ENCODE measurements around the gene CPLX1.
"Not testable (repeated sequence)": the region's sequence is repeated elsewhere in the genome, so short reads cannot be mapped to it uniquely, and the experiment has no call there.

CPLX1 gene

DNA sequence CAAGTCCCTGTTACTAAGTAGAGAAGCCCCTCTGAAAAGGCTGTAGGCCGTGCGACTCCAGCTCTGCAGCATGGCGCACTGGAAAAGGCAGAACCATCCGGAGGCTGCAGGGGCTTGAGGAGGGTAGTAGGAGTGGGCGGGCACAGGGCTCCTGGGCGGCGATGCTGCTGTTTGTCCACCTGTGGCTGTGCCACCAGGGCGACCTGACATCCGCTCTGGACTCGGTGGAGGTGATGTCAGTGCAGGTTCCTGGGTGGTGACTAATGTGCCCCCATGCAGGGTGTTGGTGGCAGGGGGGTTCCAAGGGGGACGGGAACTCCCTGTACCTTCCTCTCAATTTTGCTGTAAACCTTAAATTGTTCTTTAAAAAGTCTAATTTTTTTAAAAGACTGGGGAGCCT, 62.0 kb downstream of the CPLX1 start:
- no peak overlapping the region for H3K4me3 ChIP-seq (ENCODE audit: low read length in 2 of 2)
- H3K4me1 ChIP-seq (ENCODE audit: control insufficient read depth, insufficient read depth, low read length), result peaks cover 2% of the 10 kb centered on the region

GRCh38 chr4:763191-763810, 62.6 kb downstream of the CPLX1 start:
- H3K36me3 ChIP-seq (ENCODE audit: control insufficient read depth in 2 of 2, insufficient read depth in 2 of 2, low read length in 2 of 2), result peaks cover 30 to 39% of the 10 kb centered on the region in 2 donors
- H3K27me3 ChIP-seq (ENCODE audit: control insufficient read depth in 1 of 2, insufficient read depth in 2 of 2, low read length in 2 of 2), result no peaks in the 10 kb centered on the region
- H3K27ac ChIP-seq (ENCODE audit: low read length), result no peak overlapping the region
- H3K9me3 ChIP-seq (ENCODE audit: control insufficient read depth in 2 of 2, low read length in 2 of 2), result no peaks in the 10 kb centered on the region
- H3K9ac ChIP-seq (ENCODE audit: low read length in 2 of 2), result no peak overlapping the region
- peaks cover 2% of the 10 kb centered on the region for H3K4me1 ChIP-seq (ENCODE audit: control insufficient read depth, insufficient read depth, low read length)
- no peak overlapping the region for H3K4me3 ChIP-seq (ENCODE audit: low read length in 2 of 2)

More for the DNA sequence above, 62.0 kb downstream of the CPLX1 start:
- H3K27ac ChIP-seq (ENCODE audit: low read length), result no peak overlapping the region
- no peaks in the 10 kb centered on the region for H3K9me3 ChIP-seq (ENCODE audit: control insufficient read depth in 2 of 2, low read length in 2 of 2)
- H3K27me3 ChIP-seq (ENCODE audit: control insufficient read depth in 1 of 2, insufficient read depth in 2 of 2, low read length in 2 of 2), result no peaks in the 10 kb centered on the region
- no peak overlapping the region for H3K9ac ChIP-seq (ENCODE audit: low read length in 2 of 2)
- H3K36me3 ChIP-seq (ENCODE audit: control insufficient read depth in 2 of 2, insufficient read depth in 2 of 2, low read length in 2 of 2), result peaks cover 30 to 39% of the 10 kb centered on the region in 2 donors

DNA sequence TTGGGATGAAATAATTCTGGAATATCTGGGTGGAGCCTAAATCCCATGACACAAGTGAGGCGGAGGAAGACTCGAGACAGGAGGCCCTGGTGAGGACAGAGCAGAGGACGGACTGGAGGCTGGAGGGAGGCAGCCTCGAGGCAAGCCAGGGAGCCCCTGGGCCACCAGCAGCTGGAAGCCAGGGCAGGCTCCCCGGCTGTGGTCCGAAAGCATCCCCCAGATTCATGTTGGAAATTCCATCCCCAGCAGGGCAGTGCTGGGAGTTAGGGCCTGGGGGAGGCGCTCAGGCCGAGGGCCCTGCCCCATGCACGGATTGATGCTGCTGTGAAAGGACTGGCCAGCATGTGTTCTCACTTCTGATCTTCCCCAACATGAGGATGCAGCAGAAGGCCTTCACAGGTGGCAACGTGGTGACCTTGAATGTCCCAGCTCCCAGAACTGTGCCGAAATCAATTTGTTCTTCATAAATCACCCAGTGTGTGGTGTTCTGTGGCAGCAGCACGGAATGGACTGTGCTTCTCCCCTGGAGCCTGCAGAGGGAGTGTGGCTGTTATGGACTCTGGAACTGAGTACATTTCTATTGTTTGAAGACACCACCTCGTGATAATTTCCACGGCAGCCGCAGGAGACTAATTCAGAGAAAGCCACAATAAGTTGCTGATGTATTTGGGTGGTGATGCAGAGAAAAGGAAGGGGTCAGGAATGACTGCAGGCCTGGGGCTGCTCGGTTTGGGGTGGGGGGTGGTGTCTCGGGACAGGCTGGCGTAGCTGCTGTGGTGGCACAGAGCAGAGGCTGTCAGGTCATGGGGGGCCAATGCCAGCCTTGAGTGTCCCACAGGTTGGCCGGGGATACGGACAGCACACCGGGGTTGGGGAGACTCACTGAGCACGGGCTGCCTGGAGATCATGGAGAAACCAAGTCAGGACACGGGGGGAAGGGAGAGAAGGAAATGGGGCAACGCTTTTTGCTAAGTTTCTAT, 63.4 kb downstream of the CPLX1 start:
- no peak overlapping the region for H3K27ac ChIP-seq (ENCODE audit: low read length)
- H3K4me3 ChIP-seq (ENCODE audit: low read length in 2 of 2), result no peak overlapping the region
- no peak overlapping the region for H3K9ac ChIP-seq (ENCODE audit: low read length in 2 of 2)
- H3K9me3 ChIP-seq (ENCODE audit: control insufficient read depth in 2 of 2, low read length in 2 of 2), result no peaks in the 10 kb centered on the region
- H3K4me1 ChIP-seq (ENCODE audit: control insufficient read depth, insufficient read depth, low read length), result peaks cover 2% of the 10 kb centered on the region
- no peaks in the 10 kb centered on the region for H3K27me3 ChIP-seq (ENCODE audit: control insufficient read depth in 1 of 2, insufficient read depth in 2 of 2, low read length in 2 of 2)
- H3K36me3 ChIP-seq (ENCODE audit: control insufficient read depth in 2 of 2, insufficient read depth in 2 of 2, low read length in 2 of 2), result peaks cover 29 to 36% of the 10 kb centered on the region in 2 donors

DNA sequence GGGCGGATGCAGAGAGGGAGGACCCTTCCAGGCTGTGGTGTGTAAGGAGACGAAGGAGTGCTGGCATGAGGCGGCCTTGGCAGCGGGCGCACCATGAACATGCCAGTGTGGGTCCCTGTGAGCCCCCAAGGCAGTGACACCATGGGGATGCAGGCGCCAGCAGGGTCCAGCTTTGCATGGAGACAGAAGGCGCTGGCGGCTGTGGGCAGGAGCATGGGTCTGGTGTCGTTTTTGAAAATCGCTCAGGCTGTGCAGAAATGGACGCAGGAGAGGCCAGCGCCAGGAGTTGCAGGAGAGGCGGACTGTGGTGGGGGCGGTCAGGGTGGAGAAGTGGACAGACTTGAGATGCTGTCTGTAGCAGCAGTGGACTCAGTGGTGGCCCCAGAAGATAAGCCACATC, 64.2 kb downstream of the CPLX1 start:
- H3K27me3 ChIP-seq (ENCODE audit: control insufficient read depth in 1 of 2, insufficient read depth in 2 of 2, low read length in 2 of 2), result no peaks in the 10 kb centered on the region
- no peaks in the 10 kb centered on the region for H3K9me3 ChIP-seq (ENCODE audit: control insufficient read depth in 2 of 2, low read length in 2 of 2)
- no peak overlapping the region for H3K27ac ChIP-seq (ENCODE audit: low read length)
- H3K9ac ChIP-seq (ENCODE audit: low read length in 2 of 2), result no peak overlapping the region
- peaks cover 2% of the 10 kb centered on the region for H3K4me1 ChIP-seq (ENCODE audit: control insufficient read depth, insufficient read depth, low read length)
- no peak overlapping the region for H3K4me3 ChIP-seq (ENCODE audit: low read length in 2 of 2)
- peaks cover 26 to 36% of the 10 kb centered on the region in 2 donors for H3K36me3 ChIP-seq (ENCODE audit: control insufficient read depth in 2 of 2, insufficient read depth in 2 of 2, low read length in 2 of 2)

- Histone ChIP-seq H3K4me1 (ENCODE audit: control insufficient read depth, insufficient read depth, low read length) (peaks cover 2% of the 10 kb centered on the region), H3K27me3 (ENCODE audit: control insufficient read depth in 1 of 2, insufficient read depth in 2 of 2, low read length in 2 of 2) (no peaks in the 10 kb centered on the region), H3K4me3 (ENCODE audit: low read length in 2 of 2) (no peak overlapping the region), H3K9ac (ENCODE audit: low read length in 2 of 2) (no peak overlapping the region), H3K27ac (ENCODE audit: low read length) (no peak overlapping the region), H3K36me3 (ENCODE audit: control insufficient read depth in 2 of 2, insufficient read depth in 2 of 2, low read length in 2 of 2) (peaks cover 20 to 33% of the 10 kb centered on the region in 2 donors), H3K9me3 (ENCODE audit: control insufficient read depth in 2 of 2, low read length in 2 of 2) (no peaks in the 10 kb centered on the region)
These were observed 64.8 kb downstream of the CPLX1 start for GRCh38 chr4:761086-761485.

DNA sequence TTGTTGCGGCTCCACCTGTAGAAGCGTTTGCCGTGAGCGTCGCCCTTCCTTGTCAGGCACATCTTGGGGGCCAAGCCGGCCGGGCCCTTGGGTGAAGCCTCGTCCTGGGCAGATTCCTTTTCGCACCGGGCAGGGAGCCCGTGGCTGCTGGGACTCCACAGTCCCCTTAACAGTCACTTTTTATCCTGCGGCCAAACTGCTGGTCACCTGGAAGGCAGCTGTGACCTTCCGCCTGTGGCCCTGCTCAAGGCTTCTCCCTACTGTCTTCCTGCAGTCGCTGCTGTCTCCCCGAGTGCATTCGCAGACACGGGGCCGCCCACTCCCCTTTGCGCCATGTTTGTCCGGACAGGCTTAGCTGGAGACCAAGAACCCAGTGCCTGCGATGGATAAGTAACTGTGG, 65.3 kb downstream of the CPLX1 start:
- peaks cover 2% of the 10 kb centered on the region for H3K4me1 ChIP-seq (ENCODE audit: control insufficient read depth, insufficient read depth, low read length)
- no peaks in the 10 kb centered on the region for H3K27me3 ChIP-seq (ENCODE audit: control insufficient read depth in 1 of 2, insufficient read depth in 2 of 2, low read length in 2 of 2)
- no peak overlapping the region for H3K27ac ChIP-seq (ENCODE audit: low read length)
- H3K4me3 ChIP-seq (ENCODE audit: low read length in 2 of 2), result no peak overlapping the region
- H3K36me3 ChIP-seq (ENCODE audit: control insufficient read depth in 2 of 2, insufficient read depth in 2 of 2, low read length in 2 of 2), result peaks cover 16 to 29% of the 10 kb centered on the region in 2 donors
- H3K9me3 ChIP-seq (ENCODE audit: control insufficient read depth in 2 of 2, low read length in 2 of 2), result no peaks in the 10 kb centered on the region
- no peak overlapping the region for H3K9ac ChIP-seq (ENCODE audit: low read length in 2 of 2)

DNA sequence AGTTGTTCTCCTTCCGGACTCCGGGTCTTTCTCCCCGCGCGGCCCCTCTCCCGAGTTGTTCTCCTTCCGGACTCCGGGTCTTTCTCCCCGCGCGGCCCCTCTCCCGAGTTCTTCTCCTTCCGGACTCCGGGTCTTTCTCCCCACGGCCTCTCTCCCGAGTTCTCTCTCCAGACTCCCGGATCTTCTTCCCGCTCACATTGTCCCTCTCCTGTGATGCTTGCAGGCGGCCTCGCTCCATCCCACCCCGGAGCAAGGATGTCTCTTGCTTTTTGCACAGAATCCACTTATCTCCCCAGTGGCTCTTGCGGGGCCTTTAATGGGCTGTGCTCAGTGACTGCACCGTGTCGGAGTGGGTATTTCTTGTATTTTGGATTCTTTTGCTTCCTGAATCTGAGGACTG, 66.1 kb downstream of the CPLX1 start:
- H3K27ac ChIP-seq (ENCODE audit: low read length); H3K4me3 ChIP-seq (ENCODE audit: low read length in 2 of 2); H3K9ac ChIP-seq (ENCODE audit: low read length in 2 of 2); H3K27me3 ChIP-seq (ENCODE audit: control insufficient read depth in 1 of 2, insufficient read depth in 2 of 2, low read length in 2 of 2); H3K4me1 ChIP-seq (ENCODE audit: control insufficient read depth, insufficient read depth, low read length); H3K9me3 ChIP-seq (ENCODE audit: control insufficient read depth in 2 of 2, low read length in 2 of 2): not testable (repeated sequence)
- H3K36me3 ChIP-seq (ENCODE audit: control insufficient read depth in 2 of 2, insufficient read depth in 2 of 2, low read length in 2 of 2), result peaks cover 18 to 34% of the 10 kb centered on the region in 2 donors

DNA sequence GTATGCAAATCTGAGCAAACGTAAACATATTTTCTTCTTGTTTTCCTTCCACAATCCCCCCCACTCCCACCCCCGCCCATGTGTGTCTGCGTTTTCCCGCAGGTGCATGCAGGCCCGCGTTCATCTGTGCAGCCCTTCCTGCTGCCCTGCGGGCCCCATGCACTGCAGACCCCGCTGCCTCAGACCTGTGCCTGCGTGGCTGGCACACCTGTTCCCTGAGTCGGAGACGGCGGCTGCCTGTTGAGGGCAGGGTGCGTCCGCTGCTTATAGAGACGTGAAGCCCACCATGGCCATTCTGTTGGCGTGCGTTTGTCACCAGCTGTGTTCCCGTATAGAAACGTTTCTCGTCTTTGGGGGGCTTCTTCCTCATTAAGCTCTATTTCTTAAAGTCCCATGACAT, 68.8 kb downstream of the CPLX1 start:
- H3K36me3 ChIP-seq (ENCODE audit: control insufficient read depth in 2 of 2, insufficient read depth in 2 of 2, low read length in 2 of 2), result peaks cover 20 to 23% of the 10 kb centered on the region in 2 donors
- H3K4me3 ChIP-seq (ENCODE audit: low read length in 2 of 2), result no peak overlapping the region
- no peak overlapping the region for H3K9ac ChIP-seq (ENCODE audit: low read length in 2 of 2)
- H3K9me3 ChIP-seq (ENCODE audit: control insufficient read depth in 2 of 2, low read length in 2 of 2), result peaks cover 0 to 4% of the 10 kb centered on the region in 2 donors
- H3K4me1 ChIP-seq (ENCODE audit: control insufficient read depth, insufficient read depth, low read length), result no peaks in the 10 kb centered on the region
- no peak overlapping the region for H3K27ac ChIP-seq (ENCODE audit: low read length)
- H3K27me3 ChIP-seq (ENCODE audit: control insufficient read depth in 1 of 2, insufficient read depth in 2 of 2, low read length in 2 of 2), result no peaks in the 10 kb centered on the region

GRCh38 chr4:754221-755120, 71.5 kb downstream of the CPLX1 start:
- no peak overlapping the region for H3K4me3 ChIP-seq (ENCODE audit: low read length in 2 of 2)
- H3K27me3 ChIP-seq (ENCODE audit: control insufficient read depth in 1 of 2, insufficient read depth in 2 of 2, low read length in 2 of 2), result no peaks in the 10 kb centered on the region
- no peaks in the 10 kb centered on the region for H3K4me1 ChIP-seq (ENCODE audit: control insufficient read depth, insufficient read depth, low read length)
- H3K9me3 ChIP-seq (ENCODE audit: control insufficient read depth in 2 of 2, low read length in 2 of 2), result peaks cover 0 to 4% of the 10 kb centered on the region in 2 donors
- no peak overlapping the region for H3K27ac ChIP-seq (ENCODE audit: low read length)
- peaks cover 16 to 27% of the 10 kb centered on the region in 2 donors for H3K36me3 ChIP-seq (ENCODE audit: control insufficient read depth in 2 of 2, insufficient read depth in 2 of 2, low read length in 2 of 2)
- no peak overlapping the region for H3K9ac ChIP-seq (ENCODE audit: low read length in 2 of 2)

DNA sequence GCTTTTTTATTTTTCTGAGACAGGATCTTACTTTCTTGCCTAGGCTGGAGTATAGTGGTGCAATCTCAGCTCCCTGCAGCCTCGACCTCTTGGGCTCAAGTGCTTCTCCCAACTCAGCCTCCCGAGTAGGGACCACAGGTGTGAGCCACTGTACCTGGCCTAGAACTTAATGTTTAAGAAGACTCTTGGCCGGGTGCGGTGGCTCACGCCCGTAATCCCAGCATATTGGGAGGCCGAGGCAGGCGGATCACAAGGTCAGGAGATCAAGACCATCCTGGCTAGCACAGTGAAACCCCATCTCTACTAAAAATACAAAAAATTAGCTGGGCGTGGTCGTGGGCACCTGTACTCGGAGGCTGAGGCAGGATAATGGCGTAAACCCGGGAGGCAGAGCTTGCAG, 72.7 kb downstream of the CPLX1 start:
- H3K27me3 ChIP-seq (ENCODE audit: control insufficient read depth in 1 of 2, insufficient read depth in 2 of 2, low read length in 2 of 2); H3K9me3 ChIP-seq (ENCODE audit: control insufficient read depth in 2 of 2, low read length in 2 of 2); H3K9ac ChIP-seq (ENCODE audit: low read length in 2 of 2); H3K27ac ChIP-seq (ENCODE audit: low read length); H3K4me3 ChIP-seq (ENCODE audit: low read length in 2 of 2); H3K4me1 ChIP-seq (ENCODE audit: control insufficient read depth, insufficient read depth, low read length): not testable (repeated sequence)
- peaks cover 20 to 33% of the 10 kb centered on the region in 2 donors for H3K36me3 ChIP-seq (ENCODE audit: control insufficient read depth in 2 of 2, insufficient read depth in 2 of 2, low read length in 2 of 2)

All from stomach smooth muscle (tissue), 2 donors.